Kidney capillary endothelial cell (primary cell): ENCODE data around the gene KNTC1.
"Not testable (repeated sequence)": the region's sequence is repeated elsewhere in the genome, so short reads cannot be mapped to it uniquely, and the experiment has no call there.

Source experiments
- DNase-seq: peaks from one replicate; pipeline ENCODE4 v3.0.0-alpha.2; 2018; ENCODE audit warnings: low spot score

Gene KNTC1

DNA sequence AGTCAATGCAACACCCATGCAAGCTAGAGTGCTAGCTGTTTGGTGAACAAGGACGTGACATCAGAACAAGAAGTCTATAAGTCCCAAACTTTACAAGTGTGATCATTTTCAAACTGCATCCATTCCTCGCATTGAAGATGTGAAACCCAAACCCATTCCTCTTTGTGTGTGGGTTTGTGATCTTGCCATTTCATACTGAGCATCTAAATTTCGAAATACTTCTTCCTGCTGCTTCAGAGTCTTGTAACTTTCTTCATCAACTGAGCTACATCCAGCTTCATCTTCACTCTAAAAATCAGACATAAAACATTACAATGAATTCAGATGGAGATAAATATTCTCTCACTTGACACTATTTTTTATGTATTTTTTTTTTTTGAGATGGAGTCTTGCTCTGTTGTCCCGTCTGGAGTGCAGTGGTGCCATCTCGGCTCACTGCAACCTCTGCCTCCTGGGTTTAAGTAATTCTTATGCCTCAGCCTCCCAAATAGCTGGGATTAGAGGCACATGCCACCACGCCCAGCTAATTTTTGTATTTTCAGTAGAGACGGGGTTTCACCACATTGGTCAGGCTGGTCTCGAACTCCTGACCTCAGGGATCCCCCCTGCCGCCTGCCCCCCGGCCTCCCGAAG is 21.5 kb upstream of the KNTC1 start:
- DNase-seq = no peak

DNA sequence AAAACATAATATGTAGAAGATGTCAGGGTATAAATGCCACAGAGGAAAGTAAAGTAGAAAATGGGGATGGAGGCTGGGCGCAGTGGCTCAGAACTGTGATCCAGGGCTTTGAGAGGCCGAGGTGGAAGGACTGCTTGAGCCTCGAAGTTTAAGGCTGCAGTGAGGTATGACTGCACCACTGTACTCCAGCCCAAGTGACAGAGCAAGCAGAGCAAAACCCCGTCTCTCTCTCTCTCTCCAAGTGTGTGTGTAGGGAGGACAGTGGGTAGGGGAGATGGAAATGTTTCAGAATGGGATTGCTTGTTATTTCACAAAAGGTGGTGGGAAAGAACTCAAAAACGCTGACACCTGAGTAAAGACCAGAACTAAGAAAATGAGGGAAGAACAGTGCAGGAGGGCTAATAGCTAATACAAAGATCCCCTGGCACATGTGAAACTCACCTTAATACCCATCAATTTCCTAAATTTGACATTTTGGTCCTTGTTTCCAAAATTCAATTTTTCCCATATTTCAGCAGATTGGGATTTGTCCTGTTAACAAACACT is 20.6 kb upstream of the KNTC1 start:
- no peak for DNase-seq

DNA sequence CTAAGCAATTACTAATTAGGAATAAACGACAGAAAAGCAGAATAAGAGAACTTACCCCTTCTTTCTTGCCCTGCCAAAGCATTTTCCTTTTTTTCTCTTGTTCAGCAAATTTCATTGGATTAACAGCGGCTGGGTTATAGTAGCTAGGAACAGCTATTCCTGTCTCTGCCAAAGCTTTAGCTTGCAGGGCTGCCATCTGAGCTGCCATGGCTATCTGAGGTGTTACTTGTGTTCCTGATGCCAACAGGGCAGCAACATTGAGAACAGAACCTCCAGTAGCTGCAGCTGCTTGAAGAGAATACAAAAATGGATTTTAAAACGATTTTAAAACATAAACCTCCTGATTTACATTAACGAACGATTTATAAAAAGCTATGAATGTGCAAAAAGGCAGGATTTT is 18.9 kb upstream of the KNTC1 start:
- no peak for DNase-seq

DNA sequence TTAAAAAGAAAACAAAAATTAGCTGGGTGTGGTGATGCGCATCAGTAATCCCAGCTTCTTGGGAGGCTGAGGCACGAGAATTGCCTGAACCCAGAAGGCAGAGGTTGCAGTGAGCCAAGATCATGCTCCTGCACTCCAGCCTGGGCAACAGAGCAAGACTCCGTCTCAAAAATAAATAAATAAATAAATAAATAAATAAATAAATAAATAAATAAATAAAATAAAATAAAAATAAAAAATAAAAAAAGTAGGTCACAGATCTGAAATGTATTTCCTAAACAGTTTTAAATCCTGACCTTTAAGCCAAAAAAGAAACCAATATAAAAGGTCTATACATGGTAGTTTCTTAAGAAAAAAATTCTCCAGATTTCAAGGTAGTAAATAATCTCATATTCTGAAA is 14.0 kb upstream of the KNTC1 start:
- DNase-seq = not testable (repeated sequence)

DNA sequence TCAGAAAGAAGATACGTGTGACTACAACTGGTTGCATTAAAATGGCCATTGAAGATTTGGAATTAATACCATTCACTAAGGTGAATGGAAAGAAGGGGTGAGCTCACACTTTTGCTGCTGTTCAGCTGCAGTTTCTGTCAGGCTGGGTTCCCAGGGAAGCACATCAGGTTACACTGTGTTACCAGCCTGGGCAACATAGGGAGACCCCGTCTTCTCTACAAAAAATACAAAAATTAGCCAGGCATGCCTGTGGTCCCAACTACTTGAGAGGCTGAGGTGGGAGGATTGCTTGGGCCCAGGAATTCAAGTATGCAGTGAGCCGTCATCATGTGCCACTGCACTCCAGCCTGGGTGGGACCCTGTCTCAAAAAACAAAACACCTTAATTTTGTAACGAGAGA is 13.4 kb upstream of the KNTC1 start:
- no peak for DNase-seq

DNA sequence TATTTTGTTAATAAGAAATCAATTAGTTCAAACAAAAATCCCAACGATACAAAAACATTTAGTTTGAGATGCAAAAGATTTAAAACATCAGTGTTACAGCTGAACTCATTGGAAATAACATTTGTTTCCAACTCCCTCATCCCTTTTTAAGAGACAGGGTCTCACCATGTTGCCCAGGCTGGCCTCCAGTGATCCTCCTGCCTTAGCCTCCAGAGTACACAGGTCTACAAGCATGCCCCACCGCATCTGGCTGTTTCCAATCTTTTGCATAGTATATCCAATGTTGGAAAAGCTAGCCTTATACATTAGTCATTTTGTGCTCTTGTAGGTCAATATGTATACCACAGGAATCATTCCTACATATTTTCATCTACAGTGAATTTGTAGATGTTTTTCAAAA is 11.8 kb upstream of the KNTC1 start:
- no peak for DNase-seq

DNA sequence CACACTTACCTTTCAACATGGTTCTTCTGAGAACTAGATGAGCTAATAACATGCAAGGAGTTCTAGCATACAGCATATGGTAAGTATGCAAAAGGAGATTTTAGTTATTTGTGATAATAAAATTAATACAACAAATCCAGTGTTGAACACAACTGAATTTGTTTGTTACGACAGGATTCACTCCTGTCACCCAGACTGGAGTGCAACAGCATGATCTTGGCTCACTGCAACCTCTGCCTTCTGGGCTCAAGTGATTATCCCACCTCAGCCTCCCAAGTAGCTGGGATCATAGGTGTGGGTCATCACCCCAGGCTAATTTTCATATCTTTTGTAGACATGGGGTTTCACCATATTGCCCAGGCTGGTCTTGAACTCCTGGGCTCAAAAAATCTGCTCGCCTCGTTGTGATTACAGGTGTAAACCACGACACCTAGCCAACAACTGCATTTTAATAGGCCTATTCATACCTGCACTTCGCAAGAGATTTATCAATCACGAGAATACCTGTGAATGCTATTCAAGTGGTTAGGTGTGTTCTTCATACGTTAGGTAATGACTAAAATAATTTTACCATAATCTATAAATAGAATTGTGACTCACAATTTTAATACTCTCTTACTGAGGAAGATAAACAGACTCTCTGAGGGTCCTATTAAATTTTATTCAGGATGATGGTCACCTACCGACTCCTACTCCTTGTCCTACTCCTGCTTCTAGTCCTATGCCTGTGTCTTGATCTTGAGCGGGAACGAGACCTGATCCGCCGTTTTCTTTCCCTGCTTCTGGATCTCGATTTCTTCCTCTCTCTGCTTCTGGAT is 10.3 kb upstream of the KNTC1 start:
- DNase-seq = no peak

DNA sequence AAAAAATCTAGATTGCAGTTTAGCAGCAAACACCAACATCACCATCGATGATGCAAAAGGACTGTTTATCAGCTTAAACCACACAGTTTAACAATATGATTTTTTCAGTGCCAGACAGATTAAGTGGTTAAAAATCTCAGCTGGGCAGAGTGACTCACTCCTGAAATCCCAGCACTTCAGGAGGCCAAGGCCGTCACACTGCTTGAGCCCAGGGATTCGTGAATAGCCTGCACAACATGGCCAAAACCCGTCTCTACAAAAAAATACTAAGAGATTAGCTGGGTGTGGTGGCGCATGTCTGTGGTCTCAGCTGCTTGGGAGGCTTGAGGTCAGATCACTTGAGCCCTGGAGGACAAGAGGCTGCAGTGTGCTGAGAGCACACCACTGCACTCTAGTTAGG is 9.2 kb upstream of the KNTC1 start:
- DNase-seq = no peak

DNA sequence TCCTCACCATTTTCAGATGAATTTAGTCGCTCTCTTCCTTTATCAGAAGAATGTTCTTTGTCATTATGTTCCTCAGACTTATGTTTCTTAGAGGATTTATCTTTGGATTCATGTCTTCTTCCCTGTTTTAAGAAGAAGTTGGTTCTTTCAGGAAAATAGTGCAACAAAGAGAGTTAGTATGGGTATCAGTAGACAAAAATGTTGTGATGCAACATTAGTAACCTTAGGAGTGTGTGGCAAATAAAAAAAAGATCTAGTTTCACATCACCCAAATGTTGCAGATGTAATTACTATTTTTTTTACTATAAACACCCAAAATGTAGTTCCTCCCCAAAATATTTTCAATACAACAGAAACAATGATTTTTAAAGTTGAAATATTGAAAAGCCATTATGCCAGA is 8.1 kb upstream of the KNTC1 start:
- DNase-seq = no peak

DNA sequence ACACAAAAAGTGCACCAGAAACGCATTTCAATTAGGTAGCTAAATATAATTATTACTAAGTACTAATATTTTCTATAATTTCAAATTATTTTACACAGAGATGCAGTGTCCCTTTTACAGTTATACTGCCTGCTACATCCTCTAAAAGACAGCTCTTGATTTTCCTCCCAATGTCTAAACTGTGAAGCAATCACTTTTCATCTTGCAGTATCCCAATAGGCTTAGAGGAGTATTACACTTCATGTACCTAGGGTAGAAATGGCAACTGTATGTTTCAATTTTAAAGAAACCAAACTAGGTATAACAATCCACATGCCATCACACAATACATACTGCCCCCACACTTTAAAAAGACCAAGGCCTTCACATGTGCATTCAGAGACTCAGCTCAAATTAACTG is 7.6 kb upstream of the KNTC1 start:
- no peak for DNase-seq

DNA sequence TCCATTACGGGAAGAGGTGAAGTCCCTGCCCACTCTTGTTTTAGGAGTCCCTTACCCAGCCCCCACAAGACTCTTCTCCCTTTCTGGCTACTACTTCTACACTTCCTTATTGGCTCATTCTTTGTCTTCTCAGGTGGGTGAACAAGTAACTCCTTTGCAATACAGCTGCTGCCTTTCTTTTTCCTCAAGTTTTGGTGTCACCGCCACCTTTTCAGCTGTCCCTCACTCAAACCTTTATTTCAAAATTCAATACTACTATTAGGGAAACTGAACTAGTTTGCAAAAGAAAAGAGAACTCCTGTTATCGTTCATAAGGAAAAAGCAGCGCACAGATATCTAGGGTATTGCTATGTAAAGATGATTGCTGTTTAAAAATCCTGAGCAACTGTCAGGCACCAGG is 6.4 kb upstream of the KNTC1 start:
- DNase-seq = no peak

DNA sequence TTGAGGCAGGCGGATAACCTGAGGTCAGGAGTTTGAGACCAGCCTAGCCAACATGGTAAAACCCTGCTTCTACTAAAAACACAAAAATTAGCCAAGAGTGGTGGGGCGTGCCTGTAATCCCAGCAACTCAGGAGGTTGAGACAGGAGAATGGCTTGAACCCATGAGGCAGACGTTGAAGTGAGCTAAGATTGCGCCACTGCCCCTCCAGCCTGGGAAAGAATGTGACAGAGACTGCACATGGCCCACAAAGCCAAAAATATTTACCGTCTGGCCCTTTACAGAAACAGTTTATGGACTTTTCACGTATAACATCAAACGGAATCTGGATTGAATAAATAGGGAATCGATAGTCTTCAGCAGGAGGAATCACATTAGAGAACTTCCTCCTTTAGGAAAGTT is 3.8 kb upstream of the KNTC1 start:
- no peak for DNase-seq

DNA sequence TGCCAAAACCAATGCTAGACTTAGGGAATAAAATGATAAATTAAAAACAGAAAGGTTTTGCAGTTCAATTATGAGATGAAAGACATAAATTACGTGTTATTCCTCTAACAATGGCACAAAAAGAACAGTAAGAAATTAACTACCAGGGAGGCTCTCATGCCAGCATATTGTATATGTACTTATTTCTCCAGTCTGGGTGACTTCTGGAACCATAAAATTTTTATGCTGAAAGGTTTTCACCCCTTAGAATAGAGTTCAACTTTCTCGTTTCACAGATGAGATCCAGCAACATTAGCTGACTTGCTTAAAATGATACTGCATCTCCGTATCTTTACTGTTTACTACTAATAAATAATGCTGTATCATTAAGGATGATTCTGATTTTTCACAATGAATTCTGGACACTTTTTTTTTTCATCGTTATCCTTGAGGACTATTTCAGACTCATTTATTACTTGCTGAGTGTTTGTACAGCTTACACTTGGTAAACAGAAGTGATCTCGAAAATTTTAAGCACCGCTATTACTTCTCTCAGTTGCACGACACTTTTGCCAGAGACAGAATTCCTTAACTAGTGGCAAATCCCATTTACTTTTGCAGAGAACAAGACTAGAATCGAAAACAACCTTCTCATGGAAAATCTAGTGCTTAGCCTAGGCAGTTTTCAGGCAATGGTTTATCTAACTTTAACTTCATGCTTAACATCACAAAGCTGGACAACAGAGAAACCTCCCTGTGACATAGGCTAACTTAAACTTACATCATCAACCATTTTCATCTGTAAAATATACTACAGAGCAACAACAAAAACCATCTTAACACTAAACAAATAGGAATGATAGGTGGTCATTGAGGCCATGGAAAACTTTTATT is 3.0 kb upstream of the KNTC1 start:
- DNase-seq = no peak

DNA sequence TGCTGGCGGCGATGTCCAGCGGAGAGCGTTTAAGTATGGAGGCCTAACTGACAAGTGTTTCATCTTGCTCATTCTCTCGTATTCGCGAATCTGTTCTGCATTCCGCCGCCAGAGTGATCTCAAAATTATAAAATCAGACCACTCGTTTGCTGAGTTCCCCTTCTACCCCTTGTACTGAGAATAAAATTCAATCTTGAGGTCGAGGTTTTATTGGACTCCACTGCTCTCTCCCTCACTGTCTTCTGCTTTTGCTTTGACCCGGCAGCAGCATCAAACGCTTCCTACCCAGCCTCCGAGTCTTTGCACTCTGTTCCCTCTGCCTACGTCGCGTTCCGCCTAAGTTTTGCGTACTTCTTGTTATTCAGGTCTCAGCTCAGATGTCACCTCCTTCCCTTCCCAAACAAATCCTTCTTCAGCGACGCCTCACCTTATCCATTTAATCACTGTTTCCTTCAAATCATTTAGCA is 462 bp downstream of the KNTC1 start:
- peak; percentile 20 for DNase-seq

DNA sequence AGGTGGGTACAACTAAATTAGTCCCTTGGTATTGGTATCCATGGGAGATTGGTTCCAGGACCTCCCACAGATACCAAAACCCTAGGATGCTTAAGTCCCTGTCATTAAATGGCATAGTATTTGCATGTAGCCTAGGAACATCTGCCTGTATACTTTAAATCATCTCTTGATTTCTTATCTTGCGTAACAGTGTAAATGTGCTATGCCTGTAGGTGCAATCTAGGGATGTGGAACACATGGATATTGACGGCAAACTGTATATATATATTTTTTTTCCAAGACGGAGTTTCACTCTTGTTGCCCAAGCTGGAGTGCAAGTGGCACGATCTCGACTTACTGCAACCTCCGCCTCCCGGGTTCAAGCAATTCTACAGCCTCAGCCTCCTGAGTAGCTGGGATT is 1.5 kb downstream of the KNTC1 start:
- no peak for DNase-seq

DNA sequence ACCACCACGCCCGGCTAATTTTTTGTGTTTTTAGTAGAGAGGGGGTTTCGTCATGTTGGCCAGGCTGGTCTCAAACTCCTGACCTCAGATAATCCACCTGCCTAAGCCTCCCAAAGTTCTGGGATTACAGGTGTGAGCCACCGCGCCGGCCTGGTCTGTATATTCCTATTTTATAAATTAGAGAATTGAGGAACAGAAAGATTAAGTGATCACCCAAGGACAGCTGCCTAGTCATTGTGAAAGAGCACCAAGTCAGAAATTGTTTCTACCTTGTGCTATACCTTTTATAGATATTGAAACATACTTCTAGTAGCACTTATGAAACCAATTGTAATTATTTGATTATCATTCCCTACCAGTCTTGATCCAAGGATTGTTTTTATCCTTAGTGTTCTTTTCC is 1.9 kb downstream of the KNTC1 start:
- DNase-seq = no peak

DNA sequence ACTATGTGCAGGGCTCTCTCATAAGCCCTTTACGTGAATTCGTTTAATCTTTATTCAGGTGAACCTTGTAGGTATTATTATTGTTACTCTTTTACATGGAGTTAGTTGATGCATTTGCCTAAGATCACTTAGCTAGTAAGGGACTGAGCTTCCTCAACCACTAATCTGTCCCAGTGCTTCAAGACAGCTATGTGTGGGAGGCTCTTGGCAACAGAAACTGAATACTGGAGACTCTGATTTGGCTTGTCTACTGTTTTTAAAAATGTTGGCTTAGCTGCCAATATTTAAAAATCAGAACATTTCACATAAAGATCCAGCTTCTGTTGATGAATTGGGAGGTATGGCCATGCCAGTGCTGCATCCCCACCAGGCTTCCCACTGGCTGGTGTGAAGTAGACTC is 6.8 kb downstream of the KNTC1 start:
- DNase-seq = no peak

DNA sequence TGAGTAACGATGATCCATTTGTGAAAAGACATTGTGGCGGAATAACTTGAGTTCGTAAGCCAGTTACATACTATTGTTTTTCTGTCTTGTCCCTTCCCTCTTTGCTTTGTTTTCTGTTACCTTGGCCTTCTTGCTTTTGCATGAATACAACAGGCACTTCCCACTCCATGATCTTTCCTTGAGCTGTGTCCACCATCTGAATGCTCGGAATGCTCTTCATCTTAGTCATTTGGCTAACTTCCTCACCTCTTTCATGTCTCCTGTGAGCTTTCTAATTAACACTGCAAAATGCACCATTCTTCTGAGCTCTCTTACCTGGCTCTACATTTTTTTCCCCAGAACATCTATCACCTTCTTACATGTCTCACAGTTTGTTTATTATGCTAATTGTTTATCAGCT is 10.0 kb downstream of the KNTC1 start:
- no peak for DNase-seq

DNA sequence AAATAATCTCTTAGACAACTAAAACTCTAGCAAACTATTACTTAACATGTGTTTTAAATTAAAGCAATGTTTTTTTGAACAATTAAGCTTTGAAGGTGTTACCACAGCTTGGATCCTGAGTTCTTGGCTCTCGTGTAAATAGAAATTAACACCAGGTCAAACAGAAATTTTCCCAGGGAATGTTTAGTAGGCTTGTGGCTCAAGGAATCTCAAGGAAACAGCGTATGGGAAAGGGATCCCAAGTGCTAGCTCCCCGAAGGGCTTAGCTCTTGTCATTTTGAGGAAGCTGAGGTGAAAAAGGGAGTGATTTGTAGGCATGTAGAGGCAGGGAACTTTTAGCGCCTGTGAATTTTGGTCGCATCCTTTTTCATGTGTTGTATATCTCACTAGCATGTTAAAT is 11.4 kb downstream of the KNTC1 start:
- no peak for DNase-seq

DNA sequence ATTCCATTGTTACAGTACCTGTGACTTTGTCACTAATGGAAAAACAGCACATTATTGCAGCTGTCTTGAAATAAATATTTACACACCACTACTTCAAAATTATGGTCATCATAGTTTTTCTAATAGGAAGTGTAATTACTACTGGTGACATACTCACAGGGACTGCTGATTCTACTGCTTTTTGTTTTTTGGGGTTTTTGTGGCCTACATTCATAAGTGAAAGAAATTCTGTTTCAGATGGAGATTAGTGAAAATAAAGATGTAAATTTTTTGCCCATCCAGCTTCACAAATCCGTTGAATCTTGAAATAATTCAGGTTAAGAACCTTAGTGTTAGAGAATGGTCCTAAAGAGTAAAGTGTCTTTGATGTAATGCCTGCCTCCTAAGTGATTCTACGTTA is 17.5 kb downstream of the KNTC1 start:
- no peak for DNase-seq

DNA sequence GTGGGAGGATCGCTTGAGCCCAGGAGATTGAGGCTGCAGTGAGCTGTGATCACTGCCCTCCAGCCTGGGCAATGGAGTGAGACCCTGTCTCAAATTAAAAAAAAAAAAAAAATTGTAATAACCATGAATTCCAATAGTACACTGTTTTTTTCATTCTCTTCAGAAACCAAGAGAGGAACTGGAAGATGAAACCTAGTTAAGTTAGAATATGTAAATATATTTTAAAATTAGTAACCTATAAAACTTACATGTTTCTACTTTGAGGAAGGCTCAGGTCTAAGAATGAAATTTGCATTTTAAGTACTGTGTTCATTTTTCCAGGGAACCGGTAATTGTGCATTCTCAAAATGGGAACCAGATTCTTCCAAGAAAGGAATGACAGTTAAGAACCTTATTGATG is 18.8 kb downstream of the KNTC1 start:
- no peak for DNase-seq

DNA sequence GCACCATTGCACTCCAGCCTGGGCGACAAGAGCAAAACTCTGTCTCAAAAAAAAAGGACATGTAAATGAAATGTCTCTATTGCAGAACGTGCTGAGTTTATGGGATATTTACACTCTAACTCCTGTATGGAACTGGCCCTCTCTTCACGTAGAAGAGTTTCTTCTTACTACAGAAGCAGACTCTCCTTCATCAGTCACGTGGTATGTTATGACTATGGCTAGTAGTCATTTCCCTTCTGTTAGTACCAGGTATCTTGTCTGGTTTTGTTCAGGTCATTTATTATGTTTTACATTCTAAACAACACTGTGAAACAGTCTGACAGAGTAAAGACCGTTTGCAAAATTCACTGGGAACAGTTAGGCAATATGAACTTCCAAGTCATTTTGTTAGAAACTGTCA is 20.3 kb downstream of the KNTC1 start:
- DNase-seq = no peak
